Prostate gland (tissue), 2 donors: ENCODE results near the gene B3GALT4.

Source experiments
- CTCF ChIP-seq, 4 experiments: fragments of 200-600 bp in 2 of 4; fragments of 450-650 bp in 2 of 4; sonication (generic) in 2 of 4; IDR thresholded peaks; 1 replicate in 3 of 4; 2 replicates in 1 of 4; pipeline ENCODE4 v1.5.1; 2016 to 2019; ENCODE audit warnings: antibody characterized with exemption in 4 of 4, mild to moderate bottlenecking in 2 of 4, moderate library complexity in 2 of 4
- POLR2A ChIP-seq: fragments of 450-650 bp; IDR thresholded peaks from one replicate; pipeline ENCODE4 v1.6.1; 2016; ENCODE audit warnings: antibody characterized with exemption, mild to moderate bottlenecking
- POLR2AphosphoS5 ChIP-seq: sonication (generic); formaldehyde crosslinking; IDR thresholded peaks from one replicate; pipeline ENCODE4 v1.6.1; 2017; ENCODE audit warnings: antibody characterized with exemption

GRCh38 chr6:33297956-33298772, 21.2 kb downstream of the B3GALT4 start:
- TF ChIP-seq CTCF (IDR thresholded peaks at IDR 0.05): peak in 1 of 4 experiments; percentile 12
- TF ChIP-seq POLR2AphosphoS5: no peak
- peak; percentile 82 for TF ChIP-seq POLR2A
